KMS-11 (cell line): ENCODE results near the gene E2F7.

Experiments used
- H2AFZ ChIP-seq: fragments of 200-600 bp; sonication (generic); 2 replicates; pipeline ENCODE4 v1.6.1; 2016; ENCODE audit warnings: antibody characterized with exemption, mixed run types, low read depth
- H3K27ac ChIP-seq: fragments of 200-600 bp; sonication (generic); 2 replicates; pipeline ENCODE4 v1.6.1; 2016; ENCODE audit warnings: mild to moderate bottlenecking, mixed run types
- H3K27me3 ChIP-seq: fragments of 200-600 bp; sonication (generic); 2 replicates; pipeline ENCODE4 v1.6.1; 2017; ENCODE audit warnings: mild to moderate bottlenecking, low read depth, mixed run types, moderate library complexity; ENCODE audit not compliant: insufficient read depth
- H3K36me3 ChIP-seq: fragments of 200-600 bp; sonication (generic); 2 replicates; pipeline ENCODE4 v1.6.1; 2017; ENCODE audit warnings: mild to moderate bottlenecking, mixed run types; ENCODE audit not compliant: insufficient read depth
- H3K4me1 ChIP-seq: fragments of 200-600 bp; sonication (generic); 2 replicates; pipeline ENCODE4 v1.6.1; 2016; ENCODE audit warnings: mild to moderate bottlenecking, low read depth, mixed run types; ENCODE audit not compliant: poor library complexity, severe bottlenecking
- H3K4me2 ChIP-seq: fragments of 200-600 bp; sonication (generic); 2 replicates; pipeline ENCODE4 v1.7.0; 2016; ENCODE audit warnings: mild to moderate bottlenecking, mixed run types
- H3K4me3 ChIP-seq: fragments of 200-600 bp; sonication (generic); IDR thresholded peaks from 2 replicates; pipeline ENCODE4 v1.6.1; 2017; ENCODE audit warnings: low read depth, low read length, mixed read lengths; ENCODE audit not compliant: insufficient read depth
- H3K79me2 ChIP-seq: fragments of 200-600 bp; sonication (generic); 2 replicates; pipeline ENCODE4 v1.6.1; 2016; ENCODE audit warnings: low read depth, mixed run types; ENCODE audit not compliant: insufficient read depth
- H3K9ac ChIP-seq: fragments of 200-600 bp; sonication (generic); 2 replicates; pipeline ENCODE4 v1.6.1; 2016; ENCODE audit warnings: mild to moderate bottlenecking, mixed run types
- H4K20me1 ChIP-seq: fragments of 200-600 bp; sonication (generic); 2 replicates; pipeline ENCODE4 v1.6.1; 2016; ENCODE audit warnings: mild to moderate bottlenecking, mixed run types; ENCODE audit not compliant: insufficient read depth
- TF ChIP-seq, protein P1 (sequence below): fragments of 200-600 bp; sonication (generic); conservative IDR thresholded peaks from 2 replicates; pipeline ENCODE4 v1.6.1; 2017; ENCODE audit warnings: low read depth, mild to moderate bottlenecking, antibody characterized with exemption, low read length, moderate library complexity, mixed read lengths

Gene E2F7

GRCh38 chr12:77058740-77059139, 6.6 kb downstream of the E2F7 start:
- H3K27me3 ChIP-seq: no peaks in the 10 kb centered on the region
- H3K36me3 ChIP-seq: 0 out of 2 replicates have a peak, but pooled peaks cover 3% of the 10 kb centered on the region
- H3K4me2 ChIP-seq: no peak overlapping the region
- H3K4me3 ChIP-seq: no peak overlapping the region
- H3K79me2 ChIP-seq: no peaks in the 10 kb centered on the region
- TF ChIP-seq, protein P1, sequence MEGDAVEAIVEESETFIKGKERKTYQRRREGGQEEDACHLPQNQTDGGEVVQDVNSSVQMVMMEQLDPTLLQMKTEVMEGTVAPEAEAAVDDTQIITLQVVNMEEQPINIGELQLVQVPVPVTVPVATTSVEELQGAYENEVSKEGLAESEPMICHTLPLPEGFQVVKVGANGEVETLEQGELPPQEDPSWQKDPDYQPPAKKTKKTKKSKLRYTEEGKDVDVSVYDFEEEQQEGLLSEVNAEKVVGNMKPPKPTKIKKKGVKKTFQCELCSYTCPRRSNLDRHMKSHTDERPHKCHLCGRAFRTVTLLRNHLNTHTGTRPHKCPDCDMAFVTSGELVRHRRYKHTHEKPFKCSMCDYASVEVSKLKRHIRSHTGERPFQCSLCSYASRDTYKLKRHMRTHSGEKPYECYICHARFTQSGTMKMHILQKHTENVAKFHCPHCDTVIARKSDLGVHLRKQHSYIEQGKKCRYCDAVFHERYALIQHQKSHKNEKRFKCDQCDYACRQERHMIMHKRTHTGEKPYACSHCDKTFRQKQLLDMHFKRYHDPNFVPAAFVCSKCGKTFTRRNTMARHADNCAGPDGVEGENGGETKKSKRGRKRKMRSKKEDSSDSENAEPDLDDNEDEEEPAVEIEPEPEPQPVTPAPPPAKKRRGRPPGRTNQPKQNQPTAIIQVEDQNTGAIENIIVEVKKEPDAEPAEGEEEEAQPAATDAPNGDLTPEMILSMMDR: no peak
- H3K27ac ChIP-seq: no peak overlapping the region
- no peaks in the 10 kb centered on the region for H4K20me1 ChIP-seq
- no peak overlapping the region for H3K9ac ChIP-seq
- peaks cover 15% of the 10 kb centered on the region for H3K4me1 ChIP-seq
- no peak overlapping the region for H2AFZ ChIP-seq

DNA sequence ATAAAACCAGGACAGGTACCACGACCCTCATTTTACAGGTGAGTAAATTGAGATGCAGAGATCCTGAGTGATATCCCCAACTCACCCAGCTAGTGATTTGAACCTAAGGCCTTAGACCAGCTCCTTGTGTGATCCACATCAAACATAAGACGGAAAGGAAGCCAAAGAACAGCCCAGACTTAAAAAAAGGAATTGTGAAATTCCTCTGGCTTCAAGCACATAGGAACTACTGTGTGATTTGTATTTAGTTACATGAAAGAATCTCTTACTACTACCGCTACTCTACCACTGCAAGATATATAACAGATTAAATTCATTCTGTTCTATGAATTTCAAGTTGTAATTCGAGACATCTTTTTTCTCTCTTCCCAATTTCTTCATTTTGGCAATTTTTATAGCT, 10.5 kb downstream of the E2F7 start:
- Histone ChIP-seq H3K4me3 (no peak overlapping the region), H3K4me1 (no peaks in the 10 kb centered on the region), H3K27me3 (no peaks in the 10 kb centered on the region), H4K20me1 (no peaks in the 10 kb centered on the region), H3K27ac (no peak overlapping the region), H3K79me2 (no peaks in the 10 kb centered on the region), H3K36me3 (0 out of 2 replicates have a peak, but pooled peaks cover 3% of the 10 kb centered on the region), H3K9ac (no peak overlapping the region), H3K4me2 (no peak overlapping the region), H2AFZ (no peak overlapping the region)
- TF ChIP-seq, protein P1: no peak

GRCh38 chr12:77053259-77053658, 12.1 kb downstream of the E2F7 start:
- Histone ChIP-seq H3K27ac (no peak overlapping the region), H3K79me2 (no peaks in the 10 kb centered on the region), H3K27me3 (no peaks in the 10 kb centered on the region), H3K9ac (no peak overlapping the region), H3K4me2 (no peak overlapping the region), H2AFZ (no peak overlapping the region), H3K36me3 (0 out of 2 replicates have a peak, but pooled peaks cover 3% of the 10 kb centered on the region), H3K4me3 (no peak overlapping the region), H3K4me1 (no peaks in the 10 kb centered on the region), H4K20me1 (no peaks in the 10 kb centered on the region)
- TF ChIP-seq, protein P1: no peak

DNA sequence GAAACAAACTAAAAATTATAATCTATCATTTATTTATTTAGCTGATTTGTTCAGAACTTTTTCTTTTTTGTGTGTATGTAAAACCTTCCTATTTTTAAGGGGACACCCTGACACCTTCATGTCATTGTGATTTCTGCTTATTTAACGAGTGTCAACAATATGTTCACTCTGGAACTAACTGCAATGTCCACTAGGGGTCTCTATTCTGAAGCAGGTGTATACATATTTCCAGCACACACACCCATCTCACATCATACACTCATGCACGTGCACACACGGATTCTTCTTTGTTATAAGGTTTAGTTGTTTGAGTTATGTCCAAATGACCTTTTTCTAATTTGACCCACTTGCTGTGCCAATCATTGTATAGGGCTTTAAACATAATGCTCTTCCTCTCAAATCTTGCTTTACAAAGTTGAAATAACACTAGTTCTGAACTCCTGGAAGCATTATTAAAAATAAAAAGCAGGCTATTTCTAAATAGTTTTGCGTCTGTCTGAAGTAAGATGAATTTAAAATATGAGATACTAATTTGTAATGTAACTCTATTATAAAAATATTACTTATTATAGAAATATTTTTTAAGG, 15.5 kb downstream of the E2F7 start:
- no peaks in the 10 kb centered on the region for H3K4me1 ChIP-seq
- H3K79me2 ChIP-seq: no peaks in the 10 kb centered on the region
- no peaks in the 10 kb centered on the region for H4K20me1 ChIP-seq
- TF ChIP-seq, protein P1: peak; percentile 90
- H3K4me3 ChIP-seq: no peak overlapping the region
- no peak overlapping the region for H3K27ac ChIP-seq
- H3K9ac ChIP-seq: no peak overlapping the region
- H3K4me2 ChIP-seq: no peak overlapping the region; the same call in 1 of the 2 replicates
- H3K36me3 ChIP-seq: no peaks in the 10 kb centered on the region
- H2AFZ ChIP-seq: no peak overlapping the region
- H3K27me3 ChIP-seq: no peaks in the 10 kb centered on the region
